K562 (cell line): ENCODE results near the gene BCAN. TPM values are rescaled to one million over a fixed set of nuclear protein-coding genes. Genes with fewer than 3 reads are reported as not detected.

ENCODE experiments used
- CC2D1A ChIP-seq: fragments of 450-650 bp; IDR thresholded peaks from 2 replicates; pipeline ENCODE4 v1.6.1; 2017; ENCODE audit warnings: mild to moderate bottlenecking
- FOXA3 ChIP-seq, 2 experiments: fragments of 450-650 bp in 1 of 2; sonication (generic) in 1 of 2; formaldehyde crosslinking; IDR thresholded peaks in 1 of 2; conservative IDR thresholded peaks in 1 of 2; 2 replicates each; pipeline versions ENCODE4 v1.4.0 to v1.8.0; 2020 to 2022; ENCODE audit warnings: mild to moderate bottlenecking in 2 of 2, missing genetic modification reagents in 1 of 2
- HES1 ChIP-seq: fragments of 450-650 bp; IDR thresholded peaks from 2 replicates; pipeline ENCODE4 v1.6.1; 2016; ENCODE audit warnings: low read depth, mild to moderate bottlenecking, moderate library complexity
- KAT2B ChIP-seq: IDR thresholded peaks from one replicate; pipeline ENCODE4 v1.6.1; 2012; ENCODE audit warnings: low read depth, mild to moderate bottlenecking, control low read depth, inconsistent platforms, low read length, moderate library complexity
- MEF2A ChIP-seq: IDR thresholded peaks from 2 replicates; pipeline ENCODE4 v1.6.1; 2011; ENCODE audit warnings: low read depth, mild to moderate bottlenecking, low read length, moderate library complexity; ENCODE audit not compliant: control insufficient read depth
- PHF8 ChIP-seq: fragments of 200-600 bp; sonication (generic); IDR thresholded peaks from 2 replicates; pipeline ENCODE4 v1.6.1; 2012; ENCODE audit warnings: mixed run types, mild to moderate bottlenecking, inconsistent platforms, low read length, moderate library complexity, borderline replicate concordance
- PML ChIP-seq: IDR thresholded peaks from 2 replicates; pipeline ENCODE4 v1.6.1; 2012; ENCODE audit warnings: low read length, inconsistent platforms
- POLR3A ChIP-seq: IDR thresholded peaks from 2 replicates; pipeline ENCODE4 v1.6.1; 2011; ENCODE audit warnings: borderline replicate concordance, mild to moderate bottlenecking, moderate library complexity; ENCODE audit not compliant: insufficient read length, insufficient read depth; ENCODE audit errors: extremely low read depth
- SAFB ChIP-seq: fragments of 200-400 bp; formaldehyde crosslinking; IDR thresholded peaks from 2 replicates; pipeline ENCODE4 v1.6.1; 2017; ENCODE audit warnings: low read depth, low read length, borderline replicate concordance
- ZNF318 ChIP-seq, 2 experiments: fragments of 450-650 bp; IDR thresholded peaks; 2 replicates each; pipeline ENCODE4 v1.6.1; 2016; ENCODE audit warnings: mild to moderate bottlenecking in 2 of 2, borderline replicate concordance in 1 of 2, low read depth in 1 of 2, moderate library complexity in 1 of 2
- ZNF408 ChIP-seq: fragments of 250-450 bp; sonication (Bioruptor Pico); IDR thresholded peaks from 2 replicates; pipeline ENCODE4 v1.4.0; 2020; ENCODE audit warnings: low read depth, mild to moderate bottlenecking, moderate library complexity
- polyA plus RNA-seq, 8 experiments: library from polyadenylated mRNA; depleted of rRNA in 4 of 8; stranded (reverse) in 5 of 8; unstranded in 3 of 8; fragments of >200 nt; fragmentation: Nextera tagmentation in 2 of 8; fragmentation: Illumina TruSeq in 1 of 8; extraction: Ambion mirVana in 2 of 8; extraction: Trizol in 1 of 8; gene quantifications; 2 replicates each; pipeline versions ENCODE4 v1.2.1 to v1.2.3, GENCODE V29; 2011 to 2014; ENCODE audit warnings: inconsistent platforms in 1 of 8, missing spikeins in 1 of 8
- total RNA-seq, 7 experiments: library from RNA; depleted of rRNA in 6 of 7; stranded (reverse); fragments of >200 nt in 6 of 7; fragmentation: Illumina TruSeq in 2 of 7; extraction: Trizol in 2 of 7; gene quantifications; 2 replicates each; pipeline versions ENCODE4 v1.2.1 to v1.2.3, GENCODE V29; 2011 to 2021; ENCODE audit warnings: low replicate concordance in 1 of 7
- TF ChIP-seq, protein P1 (sequence below): fragments of 200-800 bp; sonication (Bioruptor generic); IDR thresholded peaks from 2 replicates; pipeline ENCODE4 v1.6.1; 2016; ENCODE audit warnings: missing genetic modification characterization, missing compliant biosample characterization

BCAN gene
- total and polyA plus RNA-seq, 9 of the 15 experiments (the other 6 are each of a cell fraction or from before 2014, with no cell fraction given): 0.04 to 0.33 (median 0.14) TPM; not detected in 5

- no peak for TF ChIP-seq ZNF318 (IDR thresholded peaks at IDR 0.05; ENCODE audit: borderline replicate concordance in 1 of 2, low read depth in 1 of 2)
- TF ChIP-seq HES1: no peak
- no peak for TF ChIP-seq POLR3A
- no peak for TF ChIP-seq SAFB
- TF ChIP-seq MEF2A: 0 out of 2 replicates have a peak, but pooled peaks have one; percentile 21
- TF ChIP-seq KAT2B: no peak
- TF ChIP-seq ZNF408 (CRISPR knock-in tag): no peak
- no peak for TF ChIP-seq FOXA3 (CRISPR knock-in tag; conservative IDR thresholded peaks at IDR 0.05 in 1 of 2, IDR thresholded peaks at IDR 0.05 in 1 of 2)
- no peak; the same call in 1 of the 2 replicates for TF ChIP-seq PML
- TF ChIP-seq CC2D1A: no peak
- peak; percentile 90; the same call in 1 of the 2 replicates for TF ChIP-seq PHF8
- TF ChIP-seq, protein P1, sequence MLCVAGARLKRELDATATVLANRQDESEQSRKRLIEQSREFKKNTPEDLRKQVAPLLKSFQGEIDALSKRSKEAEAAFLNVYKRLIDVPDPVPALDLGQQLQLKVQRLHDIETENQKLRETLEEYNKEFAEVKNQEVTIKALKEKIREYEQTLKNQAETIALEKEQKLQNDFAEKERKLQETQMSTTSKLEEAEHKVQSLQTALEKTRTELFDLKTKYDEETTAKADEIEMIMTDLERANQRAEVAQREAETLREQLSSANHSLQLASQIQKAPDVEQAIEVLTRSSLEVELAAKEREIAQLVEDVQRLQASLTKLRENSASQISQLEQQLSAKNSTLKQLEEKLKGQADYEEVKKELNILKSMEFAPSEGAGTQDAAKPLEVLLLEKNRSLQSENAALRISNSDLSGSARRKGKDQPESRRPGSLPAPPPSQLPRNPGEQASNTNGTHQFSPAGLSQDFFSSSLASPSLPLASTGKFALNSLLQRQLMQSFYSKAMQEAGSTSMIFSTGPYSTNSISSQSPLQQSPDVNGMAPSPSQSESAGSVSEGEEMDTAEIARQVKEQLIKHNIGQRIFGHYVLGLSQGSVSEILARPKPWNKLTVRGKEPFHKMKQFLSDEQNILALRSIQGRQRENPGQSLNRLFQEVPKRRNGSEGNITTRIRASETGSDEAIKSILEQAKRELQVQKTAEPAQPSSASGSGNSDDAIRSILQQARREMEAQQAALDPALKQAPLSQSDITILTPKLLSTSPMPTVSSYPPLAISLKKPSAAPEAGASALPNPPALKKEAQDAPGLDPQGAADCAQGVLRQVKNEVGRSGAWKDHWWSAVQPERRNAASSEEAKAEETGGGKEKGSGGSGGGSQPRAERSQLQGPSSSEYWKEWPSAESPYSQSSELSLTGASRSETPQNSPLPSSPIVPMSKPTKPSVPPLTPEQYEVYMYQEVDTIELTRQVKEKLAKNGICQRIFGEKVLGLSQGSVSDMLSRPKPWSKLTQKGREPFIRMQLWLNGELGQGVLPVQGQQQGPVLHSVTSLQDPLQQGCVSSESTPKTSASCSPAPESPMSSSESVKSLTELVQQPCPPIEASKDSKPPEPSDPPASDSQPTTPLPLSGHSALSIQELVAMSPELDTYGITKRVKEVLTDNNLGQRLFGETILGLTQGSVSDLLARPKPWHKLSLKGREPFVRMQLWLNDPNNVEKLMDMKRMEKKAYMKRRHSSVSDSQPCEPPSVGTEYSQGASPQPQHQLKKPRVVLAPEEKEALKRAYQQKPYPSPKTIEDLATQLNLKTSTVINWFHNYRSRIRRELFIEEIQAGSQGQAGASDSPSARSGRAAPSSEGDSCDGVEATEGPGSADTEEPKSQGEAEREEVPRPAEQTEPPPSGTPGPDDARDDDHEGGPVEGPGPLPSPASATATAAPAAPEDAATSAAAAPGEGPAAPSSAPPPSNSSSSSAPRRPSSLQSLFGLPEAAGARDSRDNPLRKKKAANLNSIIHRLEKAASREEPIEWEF: no peak
Observed at GRCh38 chr1:156601122-156601830, 40.6 kb upstream of the BCAN start, which contains the start of gene GPATCH4 (continued).
